ENCODE results near the gene USP25.

GRCh38 chr21:15751546-15751945 is 21.8 kb downstream of the USP25 start:
- TF ChIP-seq EZH2 (IDR thresholded peaks at IDR 0.05; ENCODE audit: low read depth) = no peak
- no peak for TF ChIP-seq CTCF (conservative IDR thresholded peaks at IDR 0.05)

All from PC-9 (cell line).